A673 (cell line): Measurements from ENCODE around the gene SLC17A3. TPM values are rescaled to one million over a fixed set of nuclear protein-coding genes. Genes with fewer than 3 reads are reported as not detected.

Experiments
- BruUV-seq: library from RNA; stranded (reverse); fragments of 400-500 nt; replicated peaks from 2 replicates; lab custom pipeline; 2021; lab: Mats Ljungman, UMichigan
- CTCF ChIA-PET: fragments of 300-600 bp; sonication (Branson Sonifier 250); formaldehyde crosslinking; loops from one replicate; lab custom pipeline; 2022; ENCODE audit warnings: antibody characterized with exemption; lab: Charles Lee
- POLR2A ChIA-PET: fragments of 300-600 bp; sonication (Branson Sonifier 250); formaldehyde crosslinking; loops from one replicate; lab custom pipeline; 2022; ENCODE audit warnings: antibody characterized with exemption; ENCODE audit not compliant: low non-redundant PET; lab: Charles Lee
- DNase-seq: peaks from one replicate; pipeline ENCODE4 v3.0.0-alpha.2; 2015; ENCODE audit warnings: low spot score
- H3K27ac ChIP-seq: fragments of 200-600 bp; sonication (generic); 2 replicates; pipeline ENCODE4 v1.5.1; 2016; ENCODE audit warnings: mixed run types, low read depth, mild to moderate bottlenecking, mixed read lengths, antibody characterized with exemption, low read length; ENCODE audit not compliant: poor library complexity, severe bottlenecking
- H3K27me3 ChIP-seq: fragments of 200-600 bp; sonication (generic); replicated peaks from 2 replicates; pipeline ENCODE4 v1.6.1; 2017; ENCODE audit warnings: mixed run types, low read depth, mild to moderate bottlenecking, mixed read lengths, antibody characterized with exemption, low read length; ENCODE audit not compliant: insufficient read depth, poor library complexity
- H3K36me3 ChIP-seq: fragments of 200-600 bp; sonication (generic); 2 replicates; pipeline ENCODE4 v1.6.1; 2016; ENCODE audit warnings: mixed run types, mild to moderate bottlenecking, mixed read lengths, antibody characterized with exemption, low read length; ENCODE audit not compliant: insufficient read depth, poor library complexity, severe bottlenecking
- H3K4me1 ChIP-seq: fragments of 200-600 bp; sonication (generic); 2 replicates; pipeline ENCODE4 v1.6.1; 2017; ENCODE audit warnings: mixed run types, mild to moderate bottlenecking, mixed read lengths, antibody characterized with exemption, low read length; ENCODE audit not compliant: insufficient read depth, poor library complexity, severe bottlenecking
- H3K4me3 ChIP-seq: fragments of 200-600 bp; sonication (generic); 2 replicates; pipeline ENCODE4 v1.5.1; 2016; ENCODE audit warnings: low read depth, mixed run types, mild to moderate bottlenecking, mixed read lengths, low read length; ENCODE audit not compliant: poor library complexity, severe bottlenecking
- H3K9me3 ChIP-seq: fragments of 200-600 bp; sonication (generic); 2 replicates; pipeline ENCODE4 v1.6.1; 2016; ENCODE audit warnings: mixed run types, low read depth, mild to moderate bottlenecking, mixed read lengths, antibody characterized with exemption, low read length; ENCODE audit not compliant: poor library complexity, severe bottlenecking
- CTCF ChIP-seq: fragments of 300-800, 200-600 bp; sonication (generic); conservative IDR thresholded peaks from 2 replicates; pipeline ENCODE4 v1.5.1; 2017; ENCODE audit warnings: low read depth, mild to moderate bottlenecking, antibody characterized with exemption, low read length, moderate library complexity, mixed read lengths
- EZH2 ChIP-seq: fragments of 200-600 bp; sonication (generic); IDR thresholded peaks from 2 replicates; pipeline ENCODE4 v1.6.1; 2017; ENCODE audit warnings: borderline replicate concordance, low read depth, mild to moderate bottlenecking, mixed read lengths, antibody characterized with exemption, low read length; ENCODE audit not compliant: poor library complexity, severe bottlenecking
- intact Hi-C: fragments of 100-400 bp; cut with micrococcal nuclease; formaldehyde crosslinking; loops from one replicate; pipeline ENCODE4 v1.10.0; 2022; ENCODE audit not compliant: unreplicated experiment
- total RNA-seq: library from RNA; stranded (reverse); gene quantifications from 2 replicates; pipeline ENCODE4 v1.2.3, GENCODE V29; 2021

Gene SLC17A3
- total RNA-seq, 1 experiment from 2014 or later: not detected

GRCh38 chr6:25903467-25904099 lies 29.5 kb upstream of the SLC17A3 start:
- Histone ChIP-seq H3K27me3 (no peaks in the 10 kb centered on the region), H3K4me1 (no peaks in the 10 kb centered on the region), H3K4me3 (no peak overlapping the region), H3K27ac (no peak overlapping the region), H3K9me3 (no peaks in the 10 kb centered on the region), H3K36me3 (no peaks in the 10 kb centered on the region)
- DNase-seq: no peak
- POLR2A ChIA-PET: interaction anchor here (0.8 kb wide), 1 partner anchor 592 kb away, joined by 3 read pairs; no protein-coding TSS in a partner anchor
- intact Hi-C loops: no loop called here
- TF ChIP-seq CTCF (no peak), EZH2 (no peak)
- CTCF ChIA-PET: no interaction called here
- no TSS peak for BruUV-seq

- ChIA-PET POLR2A (no interaction called here), CTCF (no interaction called here)
- H3K27me3 ChIP-seq: no peaks in the 10 kb centered on the region
Observed at GRCh38 chr6:25902071-25902470, 28.0 kb upstream of the SLC17A3 start.

GRCh38 chr6:25900843-25901242 lies 26.8 kb upstream of the SLC17A3 start:
- TF ChIP-seq EZH2: no peak
- no peak for TF ChIP-seq CTCF
- H3K4me3 ChIP-seq: no peak overlapping the region
- CTCF ChIA-PET: no interaction called here
- no peak for DNase-seq
- H3K36me3 ChIP-seq: no peaks in the 10 kb centered on the region
- no peaks in the 10 kb centered on the region for H3K4me1 ChIP-seq
- no peaks in the 10 kb centered on the region for H3K27me3 ChIP-seq
- POLR2A ChIA-PET: no interaction called here
- no TSS peak for BruUV-seq
- intact Hi-C loops: no loop called here
- no peak overlapping the region for H3K27ac ChIP-seq
- H3K9me3 ChIP-seq: no peaks in the 10 kb centered on the region

More at GRCh38 chr6:25902071-25902470, 28.0 kb upstream of the SLC17A3 start:
- intact Hi-C loops: no loop called here
- no TSS peak for BruUV-seq
- no peak for DNase-seq
- H3K4me3 ChIP-seq: no peak overlapping the region
- no peak for TF ChIP-seq EZH2
- no peak for TF ChIP-seq CTCF
- no peaks in the 10 kb centered on the region for H3K9me3 ChIP-seq
- no peak overlapping the region for H3K27ac ChIP-seq
- H3K36me3 ChIP-seq: no peaks in the 10 kb centered on the region
- no peaks in the 10 kb centered on the region for H3K4me1 ChIP-seq
